Neural progenitor cell (in vitro differentiated cells): Measurements from ENCODE around the gene ACLY. TPM values are rescaled to one million over a fixed set of nuclear protein-coding genes. Genes with fewer than 3 reads are reported as not detected.

Experiments used
- DNase-seq: peaks from one replicate; pipeline ENCODE4 v3.0.0-alpha.2; 2016; ENCODE audit warnings: low spot score
- H2AFZ ChIP-seq: fragments of 200-600 bp; sonication (generic); replicated peaks from 2 replicates; pipeline ENCODE4 v1.6.1; 2016; ENCODE audit warnings: antibody characterized with exemption
- H3F3A ChIP-seq: fragments of 200-600 bp; sonication (generic); 2 replicates; pipeline ENCODE4 v1.6.1; 2016; ENCODE audit warnings: antibody characterized with exemption, low read depth
- H3K27ac ChIP-seq: fragments of 200-600 bp; sonication (generic); 2 replicates; pipeline ENCODE4 v1.5.1; 2016; ENCODE audit warnings: mild to moderate bottlenecking
- H3K27me3 ChIP-seq: fragments of 200-600 bp; sonication (generic); 2 replicates; pipeline ENCODE4 v1.6.1; 2016; ENCODE audit warnings: mild to moderate bottlenecking, moderate library complexity
- H3K36me3 ChIP-seq: fragments of 200-600 bp; sonication (generic); 2 replicates; pipeline ENCODE4 v1.5.1; 2016
- H3K4me1 ChIP-seq: fragments of 200-600 bp; sonication (generic); 2 replicates; pipeline ENCODE4 v1.6.1; 2016; ENCODE audit warnings: mixed run types
- H3K4me2 ChIP-seq: fragments of 200-600 bp; sonication (generic); 2 replicates; pipeline ENCODE4 v1.6.1; 2016
- H3K4me3 ChIP-seq: fragments of 200-600 bp; sonication (generic); 2 replicates; pipeline ENCODE4 v1.5.1; 2016
- H3K79me2 ChIP-seq: fragments of 200-600 bp; sonication (generic); 2 replicates; pipeline ENCODE4 v1.6.1; 2016; ENCODE audit warnings: low read depth
- H3K9ac ChIP-seq: fragments of 200-600 bp; sonication (generic); 2 replicates; pipeline ENCODE4 v1.6.1; 2016
- H3K9me3 ChIP-seq: fragments of 200-600 bp; sonication (generic); 2 replicates; pipeline ENCODE4 v1.5.1; 2016; ENCODE audit warnings: low read depth
- H4K20me1 ChIP-seq: fragments of 200-600 bp; sonication (generic); 2 replicates; pipeline ENCODE4 v1.6.1; 2016; ENCODE audit warnings: low read depth
- H3K27ac Mint-ChIP-seq: 3 replicates; pipeline ENCODE4 v1.8.0; 2021; ENCODE audit warnings: mixed read lengths
- H3K27me3 Mint-ChIP-seq: 2 replicates; pipeline ENCODE4 v1.8.0; 2022; ENCODE audit warnings: low read depth, mild to moderate bottlenecking, inconsistent platforms, moderate library complexity, mixed read lengths; ENCODE audit not compliant: insufficient read depth
- H3K36me3 Mint-ChIP-seq: 3 replicates; pipeline ENCODE4 v1.8.0; 2021; ENCODE audit warnings: mixed read lengths
- H3K4me1 Mint-ChIP-seq: 3 replicates; pipeline ENCODE4 v1.8.0; 2021; ENCODE audit warnings: mixed read lengths
- H3K4me3 Mint-ChIP-seq: 3 replicates; pipeline ENCODE4 v1.8.0; 2021; ENCODE audit warnings: mild to moderate bottlenecking, moderate library complexity, mixed read lengths
- H3K9me3 Mint-ChIP-seq: 3 replicates; pipeline ENCODE4 v1.8.0; 2020; ENCODE audit warnings: mixed read lengths
- EZH2 ChIP-seq: fragments of 200-600 bp; sonication (generic); IDR thresholded peaks from 2 replicates; pipeline ENCODE4 v1.6.1; 2017; ENCODE audit warnings: antibody characterized with exemption, mild to moderate bottlenecking, moderate library complexity
- EZH2phosphoT487 ChIP-seq: fragments of 200-600 bp; sonication (generic); IDR thresholded peaks from 2 replicates; pipeline ENCODE4 v1.6.1; 2017; ENCODE audit warnings: antibody characterized with exemption
- total RNA-seq: library from RNA; depleted of rRNA; stranded (reverse); fragments of >200 nt; gene quantifications from 2 replicates; pipeline ENCODE4 v1.2.3, GENCODE V29; 2015; ENCODE audit warnings: low replicate concordance
- TF ChIP-seq, protein P1 (sequence below): fragments of 200-600 bp; sonication (generic); IDR thresholded peaks from 2 replicates; pipeline ENCODE4 v1.5.1; 2017; ENCODE audit warnings: antibody characterized with exemption, mild to moderate bottlenecking

ACLY gene
- total RNA-seq, 1 donor from 2014 or later, result 221 TPM

DNA sequence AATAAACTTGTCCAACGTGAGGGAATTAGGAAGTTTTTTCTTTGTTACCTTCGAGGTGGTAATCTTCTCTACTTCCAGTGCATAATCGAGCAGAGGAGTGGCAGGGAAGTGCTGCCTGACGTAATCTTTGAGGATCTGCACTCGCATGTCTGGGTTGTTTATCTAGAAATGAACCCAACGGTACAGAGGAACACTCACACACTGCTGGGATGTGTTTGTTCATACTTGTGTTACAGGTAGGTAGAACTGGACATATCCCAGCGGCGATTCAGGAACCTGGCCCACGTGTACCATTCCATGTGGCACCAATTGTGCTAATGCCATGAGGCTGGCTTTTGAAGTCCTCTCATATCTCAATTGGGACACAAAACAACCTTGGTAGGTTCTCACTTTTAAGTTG is 49.3 kb downstream of the ACLY start:
- H3K4me3 Mint-ChIP-seq, result no peak overlapping the region
- Histone ChIP-seq H3K4me3 (no peak overlapping the region), H3K4me1 (no peaks in the 10 kb centered on the region), H2AFZ (no peak overlapping the region), H3F3A (peaks cover 27% of the 10 kb centered on the region), H3K4me2 (no peak overlapping the region), H3K9me3 (no peaks in the 10 kb centered on the region), H3K36me3 (no peaks in the 10 kb centered on the region), H3K27me3 (no peaks in the 10 kb centered on the region), H4K20me1 (peaks cover under 1% of the 10 kb centered on the region), H3K27ac (no peak overlapping the region), H3K79me2 (peaks cover 7% of the 10 kb centered on the region), H3K9ac (no peak overlapping the region)
- H3K4me1 Mint-ChIP-seq, result peaks cover 2% of the 10 kb centered on the region
- peaks cover 2% of the 10 kb centered on the region for H3K27me3 Mint-ChIP-seq
- TF ChIP-seq EZH2 (no peak), EZH2phosphoT487 (no peak)
- TF ChIP-seq, protein P1, sequence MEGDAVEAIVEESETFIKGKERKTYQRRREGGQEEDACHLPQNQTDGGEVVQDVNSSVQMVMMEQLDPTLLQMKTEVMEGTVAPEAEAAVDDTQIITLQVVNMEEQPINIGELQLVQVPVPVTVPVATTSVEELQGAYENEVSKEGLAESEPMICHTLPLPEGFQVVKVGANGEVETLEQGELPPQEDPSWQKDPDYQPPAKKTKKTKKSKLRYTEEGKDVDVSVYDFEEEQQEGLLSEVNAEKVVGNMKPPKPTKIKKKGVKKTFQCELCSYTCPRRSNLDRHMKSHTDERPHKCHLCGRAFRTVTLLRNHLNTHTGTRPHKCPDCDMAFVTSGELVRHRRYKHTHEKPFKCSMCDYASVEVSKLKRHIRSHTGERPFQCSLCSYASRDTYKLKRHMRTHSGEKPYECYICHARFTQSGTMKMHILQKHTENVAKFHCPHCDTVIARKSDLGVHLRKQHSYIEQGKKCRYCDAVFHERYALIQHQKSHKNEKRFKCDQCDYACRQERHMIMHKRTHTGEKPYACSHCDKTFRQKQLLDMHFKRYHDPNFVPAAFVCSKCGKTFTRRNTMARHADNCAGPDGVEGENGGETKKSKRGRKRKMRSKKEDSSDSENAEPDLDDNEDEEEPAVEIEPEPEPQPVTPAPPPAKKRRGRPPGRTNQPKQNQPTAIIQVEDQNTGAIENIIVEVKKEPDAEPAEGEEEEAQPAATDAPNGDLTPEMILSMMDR, result no peak
- H3K9me3 Mint-ChIP-seq, result no peaks in the 10 kb centered on the region
- no peak for DNase-seq
- peaks cover 41% of the 10 kb centered on the region for H3K36me3 Mint-ChIP-seq
- no peak overlapping the region for H3K27ac Mint-ChIP-seq

DNA sequence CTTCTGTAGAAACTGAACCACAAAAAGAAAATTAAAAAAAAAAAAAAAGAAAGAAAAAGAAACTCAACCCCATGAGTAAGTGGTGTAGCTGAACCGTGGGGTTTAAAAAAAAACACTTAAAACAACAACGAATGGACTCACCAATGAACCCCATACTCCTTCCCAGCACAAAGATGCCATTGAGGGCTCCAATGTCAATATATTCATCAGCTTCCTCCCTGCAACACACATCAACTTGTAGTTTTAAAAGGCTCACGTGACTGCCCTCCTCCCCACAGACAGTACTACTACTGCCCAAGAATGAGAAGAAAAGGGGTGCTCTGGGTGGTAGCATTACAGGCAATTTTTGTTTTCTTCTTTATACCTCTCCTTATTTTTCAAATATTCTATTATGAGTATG is 50.2 kb downstream of the ACLY start:
- Histone ChIP-seq H3K4me2 (no peak overlapping the region), H3K9ac (no peak overlapping the region), H3K27me3 (no peaks in the 10 kb centered on the region), H3K27ac (no peak overlapping the region), H3K4me3 (no peak overlapping the region), H3K79me2 (peaks cover 16% of the 10 kb centered on the region), H3K36me3 (no peaks in the 10 kb centered on the region), H2AFZ (no peak overlapping the region), H4K20me1 (peaks cover 9% of the 10 kb centered on the region), H3F3A (peaks cover 27% of the 10 kb centered on the region), H3K4me1 (peaks cover 6% of the 10 kb centered on the region), H3K9me3 (no peaks in the 10 kb centered on the region)
- Mint-ChIP-seq H3K36me3 (peaks cover 37% of the 10 kb centered on the region), H3K4me1 (peaks cover 2% of the 10 kb centered on the region), H3K27ac (no peak overlapping the region), H3K9me3 (no peaks in the 10 kb centered on the region), H3K4me3 (no peak overlapping the region), H3K27me3 (peaks cover 2% of the 10 kb centered on the region)
- TF ChIP-seq, protein P1, result no peak
- TF ChIP-seq EZH2phosphoT487 (no peak), EZH2 (no peak)
- no peak for DNase-seq

DNA sequence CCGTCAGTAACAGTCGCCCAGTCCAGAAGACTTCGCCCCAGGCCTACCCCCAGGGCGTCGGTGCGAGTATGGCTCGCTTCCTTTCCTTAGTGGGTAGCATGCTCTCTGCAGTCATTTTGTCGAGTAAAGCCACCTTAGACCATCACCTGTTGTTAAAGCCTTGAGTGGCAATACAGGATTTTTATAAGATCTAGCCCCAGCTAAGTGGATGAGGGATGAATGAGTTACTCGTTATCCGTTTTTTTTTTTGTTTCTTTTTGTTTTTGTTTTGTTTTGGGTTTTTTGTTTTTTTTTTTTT is 53.2 kb downstream of the ACLY start:
- peaks cover 39% of the 10 kb centered on the region for H4K20me1 ChIP-seq

More for the DNA sequence above, 53.2 kb downstream of the ACLY start:
- Mint-ChIP-seq H3K27me3 (no peaks in the 10 kb centered on the region), H3K9me3 (no peaks in the 10 kb centered on the region), H3K4me3 (no peak overlapping the region), H3K4me1 (peaks cover 12% of the 10 kb centered on the region), H3K27ac (peak overlapping the region; percentile 51), H3K36me3 (peaks cover 13% of the 10 kb centered on the region)
- Histone ChIP-seq H3F3A (peaks cover 27% of the 10 kb centered on the region), H3K27ac (no peak overlapping the region), H3K4me3 (peak overlapping the region; percentile 80), H3K36me3 (no peaks in the 10 kb centered on the region), H3K4me2 (peak overlapping the region; percentile 94), H3K4me1 (peaks cover 24% of the 10 kb centered on the region), H3K27me3 (no peaks in the 10 kb centered on the region), H3K79me2 (peaks cover 46% of the 10 kb centered on the region), H3K9ac (no peak overlapping the region), H2AFZ (peak overlapping the region; percentile 75), H3K9me3 (no peaks in the 10 kb centered on the region)
- no peak for DNase-seq
- TF ChIP-seq EZH2phosphoT487 (no peak), EZH2 (no peak)
- TF ChIP-seq, protein P1, result no peak
